HCT116 (cell line): ENCODE data around the gene INS.

ENCODE experiments used
- CEBPB ChIP-seq: IDR thresholded peaks from 2 replicates; pipeline ENCODE4 v1.6.1; 2012; ENCODE audit warnings: low read depth
- CTCF ChIP-seq, 3 experiments: fragments of 200-600 bp in 1 of 3; sonication (generic) in 1 of 3; IDR thresholded peaks in 2 of 3; conservative IDR thresholded peaks in 1 of 3; 2 replicates each; pipeline ENCODE4 v1.5.1; 2012 to 2017; ENCODE audit warnings: low read depth in 2 of 3, low read length in 2 of 3, antibody characterized with exemption in 1 of 3, borderline replicate concordance in 1 of 3, control low read depth in 1 of 3, mild to moderate bottlenecking in 1 of 3, mixed read lengths in 1 of 3, mixed run types in 1 of 3, moderate library complexity in 1 of 3; ENCODE audit not compliant: insufficient read depth in 1 of 3
- EZH2 ChIP-seq: fragments of 200-600 bp; sonication (generic); IDR thresholded peaks from 2 replicates; pipeline ENCODE4 v1.6.1; 2017; ENCODE audit warnings: antibody characterized with exemption, mixed run types
- MAX ChIP-seq: IDR thresholded peaks from 2 replicates; pipeline ENCODE4 v1.6.1; 2012
- POLR2A ChIP-seq: IDR thresholded peaks from 2 replicates; pipeline ENCODE4 v1.7.0; 2011; ENCODE audit warnings: borderline replicate concordance; ENCODE audit not compliant: insufficient read depth, insufficient read length; ENCODE audit errors: extremely low read depth
- RAD21 ChIP-seq: IDR thresholded peaks from 2 replicates; pipeline ENCODE4 v1.6.1; 2012; ENCODE audit warnings: low read depth, mild to moderate bottlenecking
- SRF ChIP-seq: IDR thresholded peaks from 2 replicates; pipeline ENCODE4 v1.6.1; 2012; ENCODE audit warnings: low read depth
- ZBTB33 ChIP-seq: IDR thresholded peaks from 2 replicates; pipeline ENCODE4 v1.6.1; 2011; ENCODE audit warnings: mild to moderate bottlenecking, low read length, moderate library complexity; ENCODE audit not compliant: insufficient replicate concordance; ENCODE audit errors: extremely low read depth
- TF ChIP-seq, protein P1 (sequence below): IDR thresholded peaks from 2 replicates; pipeline ENCODE4 v1.6.1; 2012
- TF ChIP-seq, protein P2 (sequence below): IDR thresholded peaks from 2 replicates; pipeline ENCODE4 v1.6.1; 2012; ENCODE audit warnings: low read depth

- TF ChIP-seq POLR2A (no peak), CTCF (IDR thresholded peaks at IDR 0.05 in 2 of 3, conservative IDR thresholded peaks at IDR 0.05 in 1 of 3; ENCODE audit: borderline replicate concordance in 1 of 3, insufficient read depth in 1 of 3, low read depth in 2 of 3, low read length in 2 of 3) (no peak), RAD21 (no peak), ZBTB33 (no peak), SRF (no peak), EZH2 (no peak), CEBPB (no peak), MAX (no peak)
- TF ChIP-seq, protein P1, sequence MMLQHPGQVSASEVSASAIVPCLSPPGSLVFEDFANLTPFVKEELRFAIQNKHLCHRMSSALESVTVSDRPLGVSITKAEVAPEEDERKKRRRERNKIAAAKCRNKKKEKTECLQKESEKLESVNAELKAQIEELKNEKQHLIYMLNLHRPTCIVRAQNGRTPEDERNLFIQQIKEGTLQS = no peak
- TF ChIP-seq, protein P2, sequence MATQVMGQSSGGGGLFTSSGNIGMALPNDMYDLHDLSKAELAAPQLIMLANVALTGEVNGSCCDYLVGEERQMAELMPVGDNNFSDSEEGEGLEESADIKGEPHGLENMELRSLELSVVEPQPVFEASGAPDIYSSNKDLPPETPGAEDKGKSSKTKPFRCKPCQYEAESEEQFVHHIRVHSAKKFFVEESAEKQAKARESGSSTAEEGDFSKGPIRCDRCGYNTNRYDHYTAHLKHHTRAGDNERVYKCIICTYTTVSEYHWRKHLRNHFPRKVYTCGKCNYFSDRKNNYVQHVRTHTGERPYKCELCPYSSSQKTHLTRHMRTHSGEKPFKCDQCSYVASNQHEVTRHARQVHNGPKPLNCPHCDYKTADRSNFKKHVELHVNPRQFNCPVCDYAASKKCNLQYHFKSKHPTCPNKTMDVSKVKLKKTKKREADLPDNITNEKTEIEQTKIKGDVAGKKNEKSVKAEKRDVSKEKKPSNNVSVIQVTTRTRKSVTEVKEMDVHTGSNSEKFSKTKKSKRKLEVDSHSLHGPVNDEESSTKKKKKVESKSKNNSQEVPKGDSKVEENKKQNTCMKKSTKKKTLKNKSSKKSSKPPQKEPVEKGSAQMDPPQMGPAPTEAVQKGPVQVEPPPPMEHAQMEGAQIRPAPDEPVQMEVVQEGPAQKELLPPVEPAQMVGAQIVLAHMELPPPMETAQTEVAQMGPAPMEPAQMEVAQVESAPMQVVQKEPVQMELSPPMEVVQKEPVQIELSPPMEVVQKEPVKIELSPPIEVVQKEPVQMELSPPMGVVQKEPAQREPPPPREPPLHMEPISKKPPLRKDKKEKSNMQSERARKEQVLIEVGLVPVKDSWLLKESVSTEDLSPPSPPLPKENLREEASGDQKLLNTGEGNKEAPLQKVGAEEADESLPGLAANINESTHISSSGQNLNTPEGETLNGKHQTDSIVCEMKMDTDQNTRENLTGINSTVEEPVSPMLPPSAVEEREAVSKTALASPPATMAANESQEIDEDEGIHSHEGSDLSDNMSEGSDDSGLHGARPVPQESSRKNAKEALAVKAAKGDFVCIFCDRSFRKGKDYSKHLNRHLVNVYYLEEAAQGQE = no peak
Observed at GRCh38 chr11:2144544-2145248, 16.3 kb downstream of the INS start.
